HG03521 (cell line): ENCODE measurements around the gene MFNG.

Experiments
- ATAC-seq: cut with Tn5 transposase; IDR thresholded peaks from one replicate; pipeline ENCODE4 v1.9.1; 2021; ENCODE audit warnings: mild to moderate bottlenecking, moderate library complexity; ENCODE audit not compliant: unreplicated experiment

Gene MFNG

GRCh38 chr22:37514526-37515051 lies 28.4 kb upstream of the MFNG start:
- no peak for ATAC-seq

GRCh38 chr22:37511395-37512104 lies 25.4 kb upstream of the MFNG start:
- ATAC-seq, result no peak

- no peak for ATAC-seq
Measured at GRCh38 chr22:37510091-37510490, 23.9 kb upstream of the MFNG start.

GRCh38 chr22:37509059-37509860 lies 23.1 kb upstream of the MFNG start:
- ATAC-seq, result no peak

GRCh38 chr22:37508431-37508992 lies 22.3 kb upstream of the MFNG start:
- no peak for ATAC-seq

- no peak for ATAC-seq
Measured at GRCh38 chr22:37507731-37508130, 21.5 kb upstream of the MFNG start.

- no peak for ATAC-seq
Measured at GRCh38 chr22:37505989-37506388, 19.8 kb upstream of the MFNG start.

- ATAC-seq, result no peak
Measured at GRCh38 chr22:37505565-37505964, 19.4 kb upstream of the MFNG start.

- ATAC-seq, result no peak
Measured at GRCh38 chr22:37504964-37505363, 18.8 kb upstream of the MFNG start.

GRCh38 chr22:37503850-37504249 lies 17.7 kb upstream of the MFNG start:
- no peak for ATAC-seq

- no peak for ATAC-seq
Measured at GRCh38 chr22:37503183-37503683, 17.0 kb upstream of the MFNG start.

- ATAC-seq, result no peak
Measured at GRCh38 chr22:37502342-37503182, 16.4 kb upstream of the MFNG start.

- ATAC-seq, result no peak
Measured at GRCh38 chr22:37501610-37502341, 15.6 kb upstream of the MFNG start.

- no peak for ATAC-seq
Measured at GRCh38 chr22:37500745-37501609, 14.8 kb upstream of the MFNG start.

GRCh38 chr22:37499789-37500540 lies 13.8 kb upstream of the MFNG start:
- ATAC-seq, result no peak

- ATAC-seq, result no peak
Measured at GRCh38 chr22:37499027-37499707, 13.0 kb upstream of the MFNG start.

- ATAC-seq, result no peak
Measured at GRCh38 chr22:37498289-37498909, 12.2 kb upstream of the MFNG start.
